ENCODE measurements around the gene LTA4H. TPM values are rescaled to one million over a fixed set of nuclear protein-coding genes. Genes with fewer than 3 reads are reported as not detected.

LTA4H gene
- total and polyA plus RNA-seq, 8 donors, result 20.0 to 57.1 (median 31.0) TPM

DNA sequence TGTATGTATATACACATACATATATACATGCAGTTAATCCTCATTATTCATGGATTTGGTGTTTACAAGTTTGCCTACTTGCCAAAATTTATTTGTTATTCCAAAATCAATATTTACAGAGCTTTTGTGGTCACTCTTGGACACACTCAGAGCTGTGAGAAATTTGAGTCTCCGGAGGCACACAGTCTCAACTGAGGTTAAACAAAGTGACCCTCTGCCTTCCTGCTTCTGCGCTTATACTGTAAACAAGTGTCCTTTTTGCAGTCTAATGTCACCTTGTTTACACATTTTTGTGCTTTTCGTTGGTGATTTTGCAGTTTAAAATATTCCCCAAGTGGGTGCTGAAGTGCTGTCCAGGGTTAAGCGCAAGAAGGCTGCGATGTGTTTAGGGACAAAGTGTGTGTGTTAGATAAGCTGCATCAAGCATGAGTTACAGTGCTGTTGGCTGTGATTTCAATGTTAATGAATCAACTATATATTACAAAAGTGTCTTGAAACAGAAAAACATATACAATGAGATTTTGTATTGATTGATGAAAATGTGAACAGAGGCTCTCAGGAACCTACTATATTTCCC is 13.1 kb upstream of the LTA4H start:
- H3K27me3 ChIP-seq, result no peaks in the 10 kb centered on the region
- WGBS, 2 donors, result 20 to 22% methylated on average over 5 of the region's 5 CpGs
- TF ChIP-seq, protein P1, sequence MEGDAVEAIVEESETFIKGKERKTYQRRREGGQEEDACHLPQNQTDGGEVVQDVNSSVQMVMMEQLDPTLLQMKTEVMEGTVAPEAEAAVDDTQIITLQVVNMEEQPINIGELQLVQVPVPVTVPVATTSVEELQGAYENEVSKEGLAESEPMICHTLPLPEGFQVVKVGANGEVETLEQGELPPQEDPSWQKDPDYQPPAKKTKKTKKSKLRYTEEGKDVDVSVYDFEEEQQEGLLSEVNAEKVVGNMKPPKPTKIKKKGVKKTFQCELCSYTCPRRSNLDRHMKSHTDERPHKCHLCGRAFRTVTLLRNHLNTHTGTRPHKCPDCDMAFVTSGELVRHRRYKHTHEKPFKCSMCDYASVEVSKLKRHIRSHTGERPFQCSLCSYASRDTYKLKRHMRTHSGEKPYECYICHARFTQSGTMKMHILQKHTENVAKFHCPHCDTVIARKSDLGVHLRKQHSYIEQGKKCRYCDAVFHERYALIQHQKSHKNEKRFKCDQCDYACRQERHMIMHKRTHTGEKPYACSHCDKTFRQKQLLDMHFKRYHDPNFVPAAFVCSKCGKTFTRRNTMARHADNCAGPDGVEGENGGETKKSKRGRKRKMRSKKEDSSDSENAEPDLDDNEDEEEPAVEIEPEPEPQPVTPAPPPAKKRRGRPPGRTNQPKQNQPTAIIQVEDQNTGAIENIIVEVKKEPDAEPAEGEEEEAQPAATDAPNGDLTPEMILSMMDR (IDR thresholded peaks at IDR 0.05), result no peak
- H3K4me1 ChIP-seq, result peaks cover 21 to 33% (median 28%) of the 10 kb centered on the region in 3 donors
- DNase-seq (no peak), FAIRE-seq (no peak), ATAC-seq (peak; percentile 22 to 54 (median 44))
- H3K4me3 ChIP-seq, result no peak overlapping the region
- intact Hi-C loops (cut with DNase I), result no loop called here
- no peaks in the 10 kb centered on the region for H3K9me3 ChIP-seq
- no peaks in the 10 kb centered on the region for H3K36me3 ChIP-seq
- H3K27ac ChIP-seq, result peak overlapping the region; percentile 58 to 95 (median 74)

DNA sequence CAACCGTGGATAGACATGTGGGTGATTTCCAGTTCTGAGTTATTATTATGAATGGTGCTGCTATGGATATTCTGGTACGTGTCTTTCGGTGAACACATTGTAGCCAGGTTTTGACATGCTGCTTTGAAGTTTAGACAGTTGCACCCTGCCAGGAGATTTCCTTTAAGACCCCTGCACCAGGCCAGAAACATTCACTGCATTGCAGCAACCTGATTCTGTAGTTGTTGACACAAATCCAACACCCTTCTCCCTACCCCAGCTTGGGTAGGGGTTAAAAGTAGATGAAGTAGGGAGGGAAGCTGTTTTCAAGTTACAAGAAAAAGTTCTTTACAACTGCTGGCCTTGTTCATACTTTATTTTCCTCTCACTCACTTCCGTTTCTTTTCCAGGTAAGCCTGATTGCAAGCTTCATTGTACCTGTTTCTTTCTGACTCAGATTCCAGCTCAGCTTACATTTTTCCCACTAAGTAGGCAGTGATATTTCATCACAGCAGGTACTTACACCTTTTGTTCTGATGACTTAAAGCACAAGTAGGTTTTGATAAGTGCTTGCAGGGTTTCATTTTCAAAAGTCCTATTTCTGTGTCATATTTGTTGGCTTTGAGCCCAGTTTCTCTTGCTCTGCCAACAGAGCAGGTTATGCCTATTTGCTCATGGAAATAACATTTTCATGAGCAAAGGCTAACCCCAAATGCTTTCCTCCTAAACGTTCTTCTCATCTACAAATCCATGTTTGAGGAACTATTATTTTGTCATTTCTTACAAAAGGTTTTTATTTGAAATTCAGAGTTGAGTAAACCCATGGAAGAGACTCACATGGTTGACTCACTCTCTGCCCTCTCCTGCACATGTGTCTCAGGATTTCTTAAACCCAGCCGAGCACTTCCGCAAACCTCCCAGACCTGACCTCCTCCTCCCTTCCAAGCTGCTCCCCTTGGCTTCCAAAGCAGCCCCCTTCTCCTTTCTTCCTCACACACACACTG is 12.1 kb upstream of the LTA4H start:
- TF ChIP-seq, protein P1 (IDR thresholded peaks at IDR 0.05), result no peak

DNA sequence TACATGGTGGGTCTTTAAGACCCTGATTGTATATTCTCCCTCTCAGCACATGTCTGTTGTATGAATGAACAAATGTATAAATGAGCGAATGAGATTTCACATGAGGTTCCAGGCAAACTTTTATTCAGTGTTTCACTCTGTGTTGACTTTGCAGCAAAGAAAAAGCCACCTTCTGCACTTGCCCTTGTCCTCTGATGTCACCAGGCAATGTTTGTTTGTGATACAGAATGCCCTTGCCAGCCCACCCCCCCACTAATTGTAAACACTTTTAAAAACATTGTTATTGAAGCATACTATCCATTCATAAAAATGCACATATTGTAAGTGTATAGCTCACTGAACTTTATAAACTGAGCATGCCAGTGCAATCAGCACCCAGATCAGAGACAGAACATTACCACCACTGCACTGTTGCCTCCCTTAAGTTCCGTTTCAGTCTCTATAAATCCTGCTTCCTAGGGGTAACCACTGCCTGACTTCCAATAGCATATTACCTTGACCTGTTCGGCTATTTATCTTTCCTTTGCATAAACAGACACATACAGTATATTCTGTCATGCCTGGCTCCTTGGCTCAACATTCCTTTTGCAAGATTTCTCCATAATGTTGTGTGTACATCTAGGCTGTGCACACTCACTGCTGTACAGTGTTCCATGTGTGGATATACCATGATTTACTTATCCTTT is 11.3 kb upstream of the LTA4H start:
- WGBS, 2 donors, result 48 to 50% methylated on average over 3 of the region's 3 CpGs
- peak overlapping the region; percentile 58 to 95 (median 74) for H3K27ac ChIP-seq
- H3K27me3 ChIP-seq, result no peaks in the 10 kb centered on the region
- H3K4me1 ChIP-seq, result peaks cover 21 to 33% (median 28%) of the 10 kb centered on the region in 3 donors
- TF ChIP-seq, protein P1 (IDR thresholded peaks at IDR 0.05), result no peak
- intact Hi-C loops (cut with DNase I), result no loop called here
- no peaks in the 10 kb centered on the region for H3K9me3 ChIP-seq
- peak overlapping the region in 1 of 4 donors; percentile 15 for H3K4me3 ChIP-seq
- no peak for DNase-seq
- H3K36me3 ChIP-seq, result no peaks in the 10 kb centered on the region
- ATAC-seq, result peak; percentile 25 to 46 (median 36)
- no peak for FAIRE-seq

More for the DNA sequence above, 12.1 kb upstream of the LTA4H start:
- FAIRE-seq, result no peak
- Histone ChIP-seq H3K4me1 (peaks cover 21 to 33% (median 28%) of the 10 kb centered on the region in 3 donors), H3K27ac (peak overlapping the region; percentile 58 to 95 (median 74)), H3K36me3 (no peaks in the 10 kb centered on the region), H3K4me3 (peak overlapping the region in 1 of 4 donors; percentile 15), H3K9me3 (no peaks in the 10 kb centered on the region), H3K27me3 (no peaks in the 10 kb centered on the region)
- intact Hi-C loops (cut with DNase I), result no loop called here
- peak; percentile 73 to 84 (median 78) for ATAC-seq
- peak in 3 of 6 donors; percentile 27 to 43 (median 35) for DNase-seq
- 30 to 36% methylated on average over 7 of the region's 7 CpGs for WGBS, 2 donors

DNA sequence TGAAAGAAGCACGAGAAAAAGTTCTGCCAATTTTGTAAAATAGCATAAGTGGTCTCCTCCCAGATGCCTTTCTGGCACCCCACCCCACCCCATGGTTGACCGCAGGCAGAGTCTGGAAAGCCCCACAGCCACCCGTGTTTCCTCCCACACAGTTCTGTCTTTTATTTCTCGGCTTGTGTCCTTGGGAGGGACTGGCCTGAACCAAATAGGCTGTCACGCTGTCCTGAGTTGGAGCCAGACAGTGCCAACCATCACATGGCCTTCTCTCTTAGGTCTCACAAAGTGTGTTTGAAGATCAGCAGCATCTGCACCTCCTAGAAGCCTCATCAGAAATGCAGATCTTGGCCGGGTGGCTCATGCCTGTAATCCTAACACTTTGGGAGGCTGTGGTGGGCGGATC is 10.2 kb upstream of the LTA4H start:
- H3K27me3 ChIP-seq, result no peaks in the 10 kb centered on the region
- peaks cover 21 to 33% (median 28%) of the 10 kb centered on the region in 3 donors for H3K4me1 ChIP-seq
- H3K4me3 ChIP-seq, result no peak overlapping the region
- intact Hi-C loops (cut with DNase I), result no loop called here
- no peaks in the 10 kb centered on the region for H3K9me3 ChIP-seq
- H3K27ac ChIP-seq, result peak overlapping the region in 2 of 4 donors; percentile 80 to 95
- WGBS, 2 donors, result 75 to 78% methylated on average over 7 of the region's 7 CpGs
- FAIRE-seq, result no peak
- H3K36me3 ChIP-seq, result no peaks in the 10 kb centered on the region
- peak in 1 of 6 donors; percentile 21 for DNase-seq
- ATAC-seq, result peak in 1 of 4 donors; percentile 19
- TF ChIP-seq, protein P1 (IDR thresholded peaks at IDR 0.05), result no peak

Measured in pancreas (tissue), 10 donors.